ENCODE measurements around the gene ROBO1.

ROBO1 gene

GRCh38 chr3:79684041-79684440, 83.8 kb downstream of the ROBO1 start:
- no peak overlapping the region for H3K4me2 ChIP-seq (ENCODE audit: low read depth, low read length)
- H3K27me3 ChIP-seq (replicated peaks; ENCODE audit: insufficient read depth, low read length), result no peaks in the 10 kb centered on the region
- no peaks in the 10 kb centered on the region for H4K20me1 ChIP-seq (ENCODE audit: insufficient read depth, low read length)
- no peak overlapping the region for H3K4me3 ChIP-seq (ENCODE audit: low read length)
- no peaks in the 10 kb centered on the region for H3F3A ChIP-seq (ENCODE audit: insufficient read depth, low read length)
- no peaks in the 10 kb centered on the region for H3K9me2 ChIP-seq (replicated peaks; ENCODE audit: insufficient read depth, low read length)
- H3K9me3 ChIP-seq (replicated peaks; ENCODE audit: insufficient read depth, low read length), result no peaks in the 10 kb centered on the region
- no peak overlapping the region for H3K27ac ChIP-seq (ENCODE audit: low read length)
- no peaks in the 10 kb centered on the region for H3K79me2 ChIP-seq (ENCODE audit: low read length)
- H3K36me3 ChIP-seq (replicated peaks; ENCODE audit: insufficient read depth, low read length), result no peaks in the 10 kb centered on the region
- H3K9ac ChIP-seq (ENCODE audit: low read length), result no peak overlapping the region
- no peak for DNase-seq
- H3K4me1 ChIP-seq (ENCODE audit: low read length), result no peaks in the 10 kb centered on the region
- no peak for TF ChIP-seq EZH2phosphoT487 (IDR thresholded peaks at IDR 0.05; ENCODE audit: low read length)
- no peak for TF ChIP-seq EZH2 (optimal IDR thresholded peaks at IDR 0.05; ENCODE audit: low read depth, low read length)
- TF ChIP-seq CTCF (IDR thresholded peaks at IDR 0.05; ENCODE audit: low read length), result no peak
- H2AFZ ChIP-seq (ENCODE audit: low read length), result no peak overlapping the region

GRCh38 chr3:79672731-79673130, 95.1 kb downstream of the ROBO1 start:
- TF ChIP-seq CTCF (IDR thresholded peaks at IDR 0.05; ENCODE audit: low read length) (no peak), EZH2phosphoT487 (IDR thresholded peaks at IDR 0.05; ENCODE audit: low read length) (no peak), EZH2 (optimal IDR thresholded peaks at IDR 0.05; ENCODE audit: low read depth, low read length) (no peak)
- DNase-seq, result no peak
- H4K20me1 ChIP-seq (ENCODE audit: insufficient read depth, low read length), result no peaks in the 10 kb centered on the region

GRCh38 chr3:79672075-79672474, 95.7 kb downstream of the ROBO1 start:
- no peaks in the 10 kb centered on the region for H4K20me1 ChIP-seq (ENCODE audit: insufficient read depth, low read length)
- H3K27me3 ChIP-seq (replicated peaks; ENCODE audit: insufficient read depth, low read length), result no peaks in the 10 kb centered on the region
- no peaks in the 10 kb centered on the region for H3F3A ChIP-seq (ENCODE audit: insufficient read depth, low read length)
- no peaks in the 10 kb centered on the region for H3K9me3 ChIP-seq (replicated peaks; ENCODE audit: insufficient read depth, low read length)
- H3K79me2 ChIP-seq (ENCODE audit: low read length), result no peaks in the 10 kb centered on the region
- H3K9ac ChIP-seq (ENCODE audit: low read length), result no peak overlapping the region
- no peak overlapping the region for H3K4me2 ChIP-seq (ENCODE audit: low read depth, low read length)
- no peak overlapping the region for H3K27ac ChIP-seq (ENCODE audit: low read length)
- H3K36me3 ChIP-seq (replicated peaks; ENCODE audit: insufficient read depth, low read length), result no peaks in the 10 kb centered on the region
- TF ChIP-seq EZH2phosphoT487 (IDR thresholded peaks at IDR 0.05; ENCODE audit: low read length), result no peak
- TF ChIP-seq EZH2 (optimal IDR thresholded peaks at IDR 0.05; ENCODE audit: low read depth, low read length), result no peak
- no peak overlapping the region for H3K4me3 ChIP-seq (ENCODE audit: low read length)
- no peaks in the 10 kb centered on the region for H3K9me2 ChIP-seq (replicated peaks; ENCODE audit: insufficient read depth, low read length)
- no peaks in the 10 kb centered on the region for H3K4me1 ChIP-seq (ENCODE audit: low read length)
- no peak overlapping the region for H2AFZ ChIP-seq (ENCODE audit: low read length)
- no peak for DNase-seq

More at GRCh38 chr3:79672731-79673130, 95.1 kb downstream of the ROBO1 start:
- H3K27me3 ChIP-seq (replicated peaks; ENCODE audit: insufficient read depth, low read length), result no peaks in the 10 kb centered on the region
- H2AFZ ChIP-seq (ENCODE audit: low read length), result no peak overlapping the region
- H3K27ac ChIP-seq (ENCODE audit: low read length), result no peak overlapping the region
- no peak overlapping the region for H3K9ac ChIP-seq (ENCODE audit: low read length)
- no peaks in the 10 kb centered on the region for H3F3A ChIP-seq (ENCODE audit: insufficient read depth, low read length)
- H3K4me3 ChIP-seq (ENCODE audit: low read length), result no peak overlapping the region
- H3K36me3 ChIP-seq (replicated peaks; ENCODE audit: insufficient read depth, low read length), result no peaks in the 10 kb centered on the region
- H3K9me2 ChIP-seq (replicated peaks; ENCODE audit: insufficient read depth, low read length), result no peaks in the 10 kb centered on the region
- H3K4me1 ChIP-seq (ENCODE audit: low read length), result no peaks in the 10 kb centered on the region
- no peaks in the 10 kb centered on the region for H3K79me2 ChIP-seq (ENCODE audit: low read length)
- H3K4me2 ChIP-seq (ENCODE audit: low read depth, low read length), result no peak overlapping the region
- no peaks in the 10 kb centered on the region for H3K9me3 ChIP-seq (replicated peaks; ENCODE audit: insufficient read depth, low read length)

GRCh38 chr3:79670178-79670577, 97.6 kb downstream of the ROBO1 start:
- Histone ChIP-seq H3K4me2 (ENCODE audit: low read depth, low read length) (no peak overlapping the region), H3K27me3 (replicated peaks; ENCODE audit: insufficient read depth, low read length) (no peaks in the 10 kb centered on the region), H3K27ac (ENCODE audit: low read length) (no peak overlapping the region), H3K4me1 (ENCODE audit: low read length) (no peaks in the 10 kb centered on the region), H3K9ac (ENCODE audit: low read length) (no peak overlapping the region), H3K79me2 (ENCODE audit: low read length) (no peaks in the 10 kb centered on the region), H4K20me1 (ENCODE audit: insufficient read depth, low read length) (no peaks in the 10 kb centered on the region), H3K36me3 (replicated peaks; ENCODE audit: insufficient read depth, low read length) (no peaks in the 10 kb centered on the region), H2AFZ (ENCODE audit: low read length) (no peak overlapping the region), H3K4me3 (ENCODE audit: low read length) (no peak overlapping the region), H3K9me3 (replicated peaks; ENCODE audit: insufficient read depth, low read length) (no peaks in the 10 kb centered on the region; the same call in 1 of the 2 replicates), H3F3A (ENCODE audit: insufficient read depth, low read length) (no peaks in the 10 kb centered on the region), H3K9me2 (replicated peaks; ENCODE audit: insufficient read depth, low read length) (no peaks in the 10 kb centered on the region)
- TF ChIP-seq CTCF (IDR thresholded peaks at IDR 0.05; ENCODE audit: low read length) (no peak), EZH2 (optimal IDR thresholded peaks at IDR 0.05; ENCODE audit: low read depth, low read length) (no peak), EZH2phosphoT487 (IDR thresholded peaks at IDR 0.05; ENCODE audit: low read length) (no peak)
- DNase-seq, result no peak

Data from MM.1S (cell line).